OCI-LY7 (cell line): Measurements from ENCODE around the gene KLHDC9.

Experiments used
- CTCF ChIP-seq: fragments of 200-600 bp; sonication (generic); conservative IDR thresholded peaks from 2 replicates; pipeline ENCODE4 v1.5.1; 2014; ENCODE audit warnings: mild to moderate bottlenecking, antibody characterized with exemption, low read length, moderate library complexity, mixed read lengths
- EZH2phosphoT487 ChIP-seq: fragments of 200-600 bp; sonication (generic); IDR thresholded peaks from 2 replicates; pipeline ENCODE4 v1.6.1; 2018; ENCODE audit warnings: low read depth, borderline replicate concordance, mild to moderate bottlenecking, mixed run types, antibody characterized with exemption, low read length, moderate library complexity, mixed read lengths

GRCh38 chr1:161069731-161070270 lies 28.4 kb upstream of the KLHDC9 start, which contains the start of gene ARHGAP30:
- TF ChIP-seq EZH2phosphoT487 (no peak), CTCF (no peak)
